Gastrocnemius medialis (tissue), 4 donors: ENCODE measurements around the gene ARRDC1. TPM values are rescaled to one million over a fixed set of nuclear protein-coding genes. Genes with fewer than 3 reads are reported as not detected.

ENCODE experiments used
- ATAC-seq, 2 donors: fragments of 150-250 bp; one replicate each; pipeline ENCODE4 v1.9.1; 2016
- DNase-seq, 2 donors: peaks; one replicate each; pipeline ENCODE4 v3.0.0-alpha.2; 2019
- H3K27ac ChIP-seq, 4 donors: fragments of 200-600 bp; sonication (generic); 1 replicate in 1 of 4; 2 replicates in 3 of 4; pipeline ENCODE4 v1.5.1; 2016 to 2018; ENCODE audit warnings: mild to moderate bottlenecking in 2 of 4, moderate library complexity in 1 of 4
- H3K27me3 ChIP-seq, 3 donors: fragments of 200-600 bp; sonication (generic) in 2 of 3; 1 replicate in 1 of 3; 2 replicates in 2 of 3; pipeline versions ENCODE4 v1.5.1 to v1.6.0; 2016 to 2019; ENCODE audit warnings: mild to moderate bottlenecking in 1 of 3, moderate library complexity in 1 of 3
- H3K36me3 ChIP-seq, 2 donors: fragments of 200-600 bp; sonication (generic) in 1 of 2; one replicate each; pipeline ENCODE4 v1.5.1; 2017 to 2018
- H3K4me1 ChIP-seq, 2 donors: fragments of 200-600 bp; sonication (generic) in 1 of 2; one replicate each; pipeline ENCODE4 v1.5.1; 2016 to 2017; ENCODE audit warnings: mild to moderate bottlenecking in 2 of 2
- H3K4me3 ChIP-seq, 4 donors: fragments of 200-600 bp; sonication (generic) in 3 of 4; 1 replicate in 1 of 4; 2 replicates in 3 of 4; pipeline ENCODE4 v1.5.1; 2016 to 2019; ENCODE audit warnings: mild to moderate bottlenecking in 2 of 4
- H3K9me3 ChIP-seq, 3 donors: fragments of 200-600 bp; sonication (generic) in 2 of 3; 1 replicate in 1 of 3; 2 replicates in 2 of 3; pipeline ENCODE4 v1.5.1; 2016 to 2019
- POLR2A ChIP-seq, 2 donors: fragments of 450-650 bp; IDR thresholded peaks; one replicate each; pipeline ENCODE4 v1.6.1; 2017; ENCODE audit warnings: antibody characterized with exemption in 2 of 2, mild to moderate bottlenecking in 2 of 2, moderate library complexity in 2 of 2
- in situ Hi-C, 4 donors: fragments of 200-750 bp; cut with MboI; loops; one replicate each; pipeline versions ENCODE4 v1.15.0 to v1.8.0; 2017; ENCODE audit warnings: low sequenced_read_pairs in 4 of 4
- intact Hi-C: fragments of 100-400 bp; cut with DNase I; formaldehyde crosslinking; loops from one replicate; pipeline ENCODE4 v1.15.1; 2023; ENCODE audit warnings: low total_unique reads
- total RNA-seq, 4 donors: library from RNA; depleted of rRNA; stranded (reverse); fragments of >200 nt; gene quantifications; one replicate each; pipeline versions ENCODE4 v1.1.0 to v1.2.3, GENCODE V29; 2016
- TF ChIP-seq, protein P1 (sequence below), 5 experiments: fragments of 450-650 bp in 3 of 5; fragments of 200-600 bp in 2 of 5; sonication (generic) in 2 of 5; IDR thresholded peaks in 4 of 5; conservative IDR thresholded peaks in 1 of 5; 1 replicate in 4 of 5; 2 replicates in 1 of 5; pipeline ENCODE4 v1.5.1; 2016 to 2019; ENCODE audit warnings: antibody characterized with exemption in 5 of 5, mild to moderate bottlenecking in 3 of 5, moderate library complexity in 3 of 5

ARRDC1 gene
- total RNA-seq, 4 donors from 2014 or later, result 20.5 to 23.7 (median 23.3) TPM

DNA sequence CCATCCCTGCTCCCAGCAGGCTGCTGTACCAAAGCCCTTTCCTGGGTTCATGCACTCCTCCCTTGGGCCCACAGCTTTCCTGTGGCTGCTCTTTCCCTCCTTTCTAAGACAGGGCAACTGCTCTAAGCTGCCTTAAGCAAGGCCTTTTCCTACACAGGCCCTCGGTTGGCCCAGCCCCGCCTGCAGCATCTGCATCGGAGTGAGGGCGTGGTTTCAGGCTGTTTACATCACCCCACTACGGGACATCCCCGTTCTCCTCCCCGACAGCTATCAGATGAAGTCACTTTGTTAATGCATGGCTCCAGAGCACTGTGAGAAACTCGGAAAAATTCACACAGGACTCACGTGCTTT, 30.1 kb upstream of the ARRDC1 start:
- TF ChIP-seq, protein P1, sequence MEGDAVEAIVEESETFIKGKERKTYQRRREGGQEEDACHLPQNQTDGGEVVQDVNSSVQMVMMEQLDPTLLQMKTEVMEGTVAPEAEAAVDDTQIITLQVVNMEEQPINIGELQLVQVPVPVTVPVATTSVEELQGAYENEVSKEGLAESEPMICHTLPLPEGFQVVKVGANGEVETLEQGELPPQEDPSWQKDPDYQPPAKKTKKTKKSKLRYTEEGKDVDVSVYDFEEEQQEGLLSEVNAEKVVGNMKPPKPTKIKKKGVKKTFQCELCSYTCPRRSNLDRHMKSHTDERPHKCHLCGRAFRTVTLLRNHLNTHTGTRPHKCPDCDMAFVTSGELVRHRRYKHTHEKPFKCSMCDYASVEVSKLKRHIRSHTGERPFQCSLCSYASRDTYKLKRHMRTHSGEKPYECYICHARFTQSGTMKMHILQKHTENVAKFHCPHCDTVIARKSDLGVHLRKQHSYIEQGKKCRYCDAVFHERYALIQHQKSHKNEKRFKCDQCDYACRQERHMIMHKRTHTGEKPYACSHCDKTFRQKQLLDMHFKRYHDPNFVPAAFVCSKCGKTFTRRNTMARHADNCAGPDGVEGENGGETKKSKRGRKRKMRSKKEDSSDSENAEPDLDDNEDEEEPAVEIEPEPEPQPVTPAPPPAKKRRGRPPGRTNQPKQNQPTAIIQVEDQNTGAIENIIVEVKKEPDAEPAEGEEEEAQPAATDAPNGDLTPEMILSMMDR (IDR thresholded peaks at IDR 0.05 in 4 of 5, conservative IDR thresholded peaks at IDR 0.05 in 1 of 5), result no peak
- no peak for TF ChIP-seq POLR2A (IDR thresholded peaks at IDR 0.05)
- no peak for DNase-seq
- in situ Hi-C loops, result no loop called here
- intact Hi-C loops, result no loop called here
- Histone ChIP-seq H3K4me1 (peaks cover 29 to 37% of the 10 kb centered on the region in 2 donors), H3K36me3 (peaks cover 0 to 46% of the 10 kb centered on the region in 2 donors), H3K9me3 (no peaks in the 10 kb centered on the region), H3K4me3 (no peak overlapping the region), H3K27me3 (no peaks in the 10 kb centered on the region), H3K27ac (peak overlapping the region in 2 of 4 donors; percentile 46 to 60)
- no peak for ATAC-seq

DNA sequence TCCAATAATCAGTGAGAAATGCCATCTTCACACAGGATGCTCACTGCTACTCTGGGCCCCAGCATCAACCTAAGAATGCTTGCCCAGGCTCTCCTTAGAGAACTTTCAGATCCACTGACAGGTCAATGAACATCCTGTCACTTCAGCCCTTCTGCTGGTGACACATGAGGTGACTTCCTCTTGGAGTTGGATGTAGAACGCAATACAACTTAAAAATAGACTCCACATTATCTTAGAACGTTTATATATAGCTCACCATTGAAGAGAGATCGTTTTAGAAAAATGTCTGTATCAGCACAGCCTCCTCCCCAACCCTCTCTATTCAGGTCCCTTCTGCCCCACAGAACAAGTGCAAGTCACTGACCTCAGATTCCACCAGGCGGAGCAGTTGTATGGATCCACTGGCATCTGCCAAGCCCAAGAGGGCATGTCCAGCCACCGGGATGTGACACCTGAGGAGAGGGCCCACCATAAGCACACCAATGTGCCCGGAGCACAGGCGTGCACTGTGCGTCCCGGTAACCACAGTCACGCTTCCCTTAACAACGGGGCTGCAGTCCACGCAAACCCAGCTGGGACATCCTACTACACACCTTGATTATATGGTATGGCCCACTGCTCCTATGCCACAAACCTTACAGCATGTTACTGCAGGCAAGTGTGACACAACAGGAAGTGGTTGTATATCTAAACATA, 29.6 kb upstream of the ARRDC1 start:
- in situ Hi-C loops, result no loop called here

DNA sequence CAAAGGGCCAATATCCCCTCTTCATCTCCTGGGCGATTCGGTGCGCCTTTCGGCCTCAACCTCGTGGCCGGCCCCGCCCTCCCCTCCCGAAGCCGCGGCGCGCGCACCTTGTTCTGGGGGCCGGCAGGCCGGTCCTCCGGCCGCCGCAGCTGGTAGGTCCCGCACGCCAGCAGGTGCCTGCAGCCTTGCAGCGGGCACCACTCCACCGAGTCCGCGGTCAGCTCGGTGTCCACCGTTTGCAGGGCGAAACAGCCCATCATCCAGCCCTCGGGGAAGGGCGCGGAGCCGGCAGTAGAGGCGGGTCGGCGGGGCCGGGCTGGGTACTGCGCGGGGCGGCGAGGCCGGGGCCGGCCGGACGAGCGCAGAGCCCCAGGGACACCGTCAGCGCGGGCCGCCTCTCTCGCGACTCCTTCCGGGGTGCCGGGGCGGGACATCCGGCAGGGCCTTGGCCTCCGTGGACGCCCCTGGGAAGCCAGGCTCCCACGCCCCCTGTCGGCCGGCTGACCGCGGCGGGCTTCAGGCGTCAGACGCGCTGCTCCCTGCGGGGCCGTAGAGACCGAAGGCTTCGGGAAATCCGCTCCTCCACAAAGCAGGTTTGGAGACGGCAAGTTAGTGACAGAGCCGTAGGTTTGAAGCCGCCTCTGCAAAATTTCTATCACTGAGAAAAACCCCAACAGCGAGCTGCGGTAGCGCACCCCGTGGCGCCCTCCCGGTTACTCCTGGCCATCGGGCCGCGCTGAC, 26.8 kb upstream of the ARRDC1 start, which contains the start of gene DPH7:
DPH7 (minus strand) TSS at position 408 of the 741 bp plus-strand sequence; CDS start at position 260, 148 bp downstream.
- DNase-seq (peak; percentile 88 to 91), ATAC-seq (peak; percentile 88 to 93)
- Histone ChIP-seq H3K4me1 (peaks cover 32 to 43% of the 10 kb centered on the region in 2 donors), H3K36me3 (peaks cover 0 to 36% of the 10 kb centered on the region in 2 donors), H3K27me3 (no peaks in the 10 kb centered on the region), H3K9me3 (no peaks in the 10 kb centered on the region), H3K4me3 (peak within 1 kb of the TSS; percentile 70 to 97 (median 84)), H3K27ac (peak within 1 kb of the TSS; percentile 72 to 95 (median 84))
- intact Hi-C loops (loop anchor here (1.0 to 2.0 kb wide), 4 partner anchors 12 to 40 kb away; partner anchors contain the start of genes ARRDC1, EHMT1, MRPL41 and ZMYND19), in situ Hi-C loops (no loop called here)
- peak; percentile 49 to 80 for TF ChIP-seq POLR2A (IDR thresholded peaks at IDR 0.05)
- TF ChIP-seq, protein P1 (IDR thresholded peaks at IDR 0.05 in 4 of 5, conservative IDR thresholded peaks at IDR 0.05 in 1 of 5), result peak; percentile 91 to 99 (median 94)

More for the DNA sequence above, 29.6 kb upstream of the ARRDC1 start:
- Histone ChIP-seq H3K4me3 (no peak overlapping the region), H3K4me1 (peaks cover 32 to 39% of the 10 kb centered on the region in 2 donors), H3K27me3 (no peaks in the 10 kb centered on the region), H3K36me3 (peaks cover 0 to 46% of the 10 kb centered on the region in 2 donors), H3K9me3 (no peaks in the 10 kb centered on the region), H3K27ac (peak overlapping the region in 2 of 4 donors; percentile 46 to 60)
- no peak for DNase-seq
- intact Hi-C loops, result no loop called here
- ATAC-seq, result no peak
- TF ChIP-seq, protein P1 (IDR thresholded peaks at IDR 0.05 in 4 of 5, conservative IDR thresholded peaks at IDR 0.05 in 1 of 5), result no peak
- TF ChIP-seq POLR2A (IDR thresholded peaks at IDR 0.05), result no peak

DNA sequence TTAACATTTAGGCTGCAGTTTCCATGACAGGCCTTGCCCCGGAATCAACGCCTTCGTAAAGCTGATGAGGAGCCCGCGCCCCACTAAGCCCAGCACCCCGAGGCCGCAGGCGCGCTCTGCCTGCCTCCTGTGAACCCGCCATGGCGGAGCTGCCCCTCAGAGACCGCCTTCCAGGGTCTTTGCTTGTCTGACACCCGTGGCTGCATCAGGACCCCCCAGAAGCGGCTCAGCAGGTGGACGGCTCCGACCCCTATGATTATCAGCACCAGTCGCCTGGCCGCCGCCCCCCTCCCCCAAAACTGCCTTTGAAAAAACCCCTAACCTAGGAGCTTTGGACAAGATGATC, 26.3 kb upstream of the ARRDC1 start:
- peaks cover 0 to 31% of the 10 kb centered on the region in 2 donors for H3K36me3 ChIP-seq
- H3K9me3 ChIP-seq, result no peaks in the 10 kb centered on the region
- no peaks in the 10 kb centered on the region for H3K27me3 ChIP-seq
- ATAC-seq (no peak), DNase-seq (no peak)
- H3K27ac ChIP-seq, result peak overlapping the region; percentile 72 to 95 (median 84)
- TF ChIP-seq, protein P1 (IDR thresholded peaks at IDR 0.05 in 4 of 5, conservative IDR thresholded peaks at IDR 0.05 in 1 of 5), result no peak
- no peak for TF ChIP-seq POLR2A (IDR thresholded peaks at IDR 0.05)
- intact Hi-C loops, result loop anchor here (2.0 kb wide), 1 partner anchor 40 kb away; the partner anchor contains the start of gene EHMT1
- in situ Hi-C loops, result no loop called here
- peaks cover 32 to 43% of the 10 kb centered on the region in 2 donors for H3K4me1 ChIP-seq
- H3K4me3 ChIP-seq, result peak overlapping the region; percentile 70 to 97 (median 84)
